Erythroblast (primary cell): Measurements from ENCODE around the gene UBE2D2.
A peak's percentile ranks its signal among the peaks of the same experiment; 100 is the strongest.

Experiments used
- DNase-seq, 2 experiments: peaks; one replicate each; lab custom pipeline; 2025; lab: John Stamatoyannopoulos, UW
- GATA1 ChIP-seq: IDR thresholded peaks from 2 replicates; pipeline ENCODE4 v1.6.1; 2011; ENCODE audit warnings: low read depth, mild to moderate bottlenecking, control low read depth, low read length, moderate library complexity
- POLR2A ChIP-seq: IDR thresholded peaks from 2 replicates; pipeline ENCODE4 v1.6.1; 2011; ENCODE audit warnings: mild to moderate bottlenecking, low read length

The UBE2D2 gene

DNA sequence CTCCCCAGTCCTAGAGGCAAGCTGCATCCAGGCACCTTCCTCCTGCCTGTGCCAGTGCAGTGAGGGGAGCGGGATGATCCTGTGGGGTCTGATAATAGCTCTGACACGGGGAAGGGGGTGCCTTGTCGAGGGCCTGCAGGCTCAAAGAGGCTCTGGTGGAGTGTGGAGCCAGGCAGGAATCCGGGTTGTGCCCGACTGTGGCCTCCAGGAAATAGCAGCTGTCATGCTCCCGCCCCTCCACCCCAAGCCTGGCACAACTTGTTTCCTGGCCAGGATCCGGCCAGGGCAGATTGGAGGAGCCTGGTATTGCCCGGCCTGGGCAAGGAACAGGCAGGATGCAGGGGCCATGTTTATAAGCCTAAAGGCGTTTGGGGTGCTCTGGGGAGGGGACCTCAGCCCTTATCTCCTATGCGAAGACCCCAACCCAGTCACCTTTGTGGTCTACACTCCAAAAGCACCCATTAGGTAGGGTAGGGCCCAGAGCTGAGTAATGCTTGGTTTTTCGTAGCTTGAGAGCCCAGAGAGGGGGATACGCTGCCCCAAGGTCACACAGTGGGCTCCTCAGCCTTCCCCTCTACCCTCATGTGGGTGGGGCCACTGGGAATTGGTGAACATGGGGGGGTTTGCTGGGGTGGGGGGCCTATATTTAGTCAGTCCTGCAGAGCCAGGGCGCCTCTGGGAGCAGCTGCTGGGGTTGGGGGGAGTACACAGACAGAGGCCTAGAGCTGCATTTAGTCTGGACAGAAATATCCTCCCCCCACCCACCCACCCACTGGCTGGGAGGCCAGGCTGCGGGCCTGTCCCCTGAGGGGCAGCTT lies 99.2 kb downstream of the UBE2D2 start:
- peak in 1 of 2 experiments; percentile 41 for DNase-seq
- TF ChIP-seq POLR2A, result no peak
- TF ChIP-seq GATA1, result no peak

DNA sequence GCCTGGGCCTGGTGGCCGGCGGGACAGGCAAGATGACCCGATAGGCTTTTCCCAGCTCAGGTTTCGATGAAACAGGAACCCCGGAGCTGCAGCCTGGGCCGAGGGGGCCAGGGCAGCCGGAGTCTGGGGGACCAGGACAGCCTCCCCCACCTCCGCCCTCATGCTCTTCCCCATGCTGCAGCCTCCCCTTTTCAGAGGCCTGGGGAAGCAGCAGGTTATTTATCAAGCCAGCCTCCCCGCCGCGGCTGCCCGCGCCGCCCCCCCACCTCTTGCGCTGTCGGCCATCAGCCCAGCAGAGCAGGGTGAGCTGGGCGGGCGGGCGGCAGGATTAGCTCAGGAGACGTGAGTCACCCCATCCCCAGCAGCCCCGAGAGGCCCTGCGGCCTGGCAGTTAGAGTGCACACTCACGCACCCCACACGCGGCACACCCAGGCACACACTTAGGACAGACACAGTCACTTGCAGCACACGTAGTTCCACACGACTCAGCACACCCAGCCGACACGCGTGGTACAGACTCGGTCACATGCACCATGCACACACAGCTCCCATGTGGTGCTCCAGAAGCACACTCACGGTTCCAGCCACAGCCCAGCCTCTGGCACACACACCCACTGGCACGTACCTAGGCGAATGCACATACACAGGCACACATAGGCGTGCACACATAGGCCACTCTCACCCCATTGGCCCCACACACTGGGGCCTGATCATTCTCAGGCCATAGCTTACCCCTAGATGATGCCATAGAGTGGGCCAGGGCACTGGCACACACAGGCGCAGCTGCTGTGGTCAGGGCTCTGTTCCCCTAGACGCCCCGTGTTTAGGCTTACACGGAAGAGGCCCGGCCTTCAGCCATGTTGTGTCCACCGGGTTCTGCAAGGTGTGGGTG lies 100.0 kb downstream of the UBE2D2 start:
- TF ChIP-seq POLR2A, result peak; percentile 58
- no peak for TF ChIP-seq GATA1
- DNase-seq, result peak; percentile 94 to 97

DNA sequence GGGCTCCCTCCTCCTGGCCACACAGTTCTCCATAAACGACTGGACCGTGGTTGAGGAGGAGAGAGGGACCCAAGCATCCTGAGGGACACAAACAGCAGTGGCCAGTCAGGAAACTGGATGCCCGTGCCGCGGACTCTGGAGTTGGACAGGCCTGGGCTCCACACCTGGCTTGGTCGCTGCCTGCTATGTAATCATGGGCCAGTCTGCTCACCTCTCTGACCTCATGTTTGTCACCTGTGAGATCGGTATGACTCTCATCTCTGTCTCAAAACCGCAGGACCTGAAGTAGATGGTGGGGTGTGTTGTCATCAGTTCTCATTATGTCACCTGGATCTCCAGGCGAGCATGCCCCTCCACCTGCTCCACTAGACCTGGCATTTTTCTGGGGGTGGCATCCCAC lies 101.5 kb downstream of the UBE2D2 start:
- TF ChIP-seq GATA1 (no peak), POLR2A (no peak)
- no peak for DNase-seq

DNA sequence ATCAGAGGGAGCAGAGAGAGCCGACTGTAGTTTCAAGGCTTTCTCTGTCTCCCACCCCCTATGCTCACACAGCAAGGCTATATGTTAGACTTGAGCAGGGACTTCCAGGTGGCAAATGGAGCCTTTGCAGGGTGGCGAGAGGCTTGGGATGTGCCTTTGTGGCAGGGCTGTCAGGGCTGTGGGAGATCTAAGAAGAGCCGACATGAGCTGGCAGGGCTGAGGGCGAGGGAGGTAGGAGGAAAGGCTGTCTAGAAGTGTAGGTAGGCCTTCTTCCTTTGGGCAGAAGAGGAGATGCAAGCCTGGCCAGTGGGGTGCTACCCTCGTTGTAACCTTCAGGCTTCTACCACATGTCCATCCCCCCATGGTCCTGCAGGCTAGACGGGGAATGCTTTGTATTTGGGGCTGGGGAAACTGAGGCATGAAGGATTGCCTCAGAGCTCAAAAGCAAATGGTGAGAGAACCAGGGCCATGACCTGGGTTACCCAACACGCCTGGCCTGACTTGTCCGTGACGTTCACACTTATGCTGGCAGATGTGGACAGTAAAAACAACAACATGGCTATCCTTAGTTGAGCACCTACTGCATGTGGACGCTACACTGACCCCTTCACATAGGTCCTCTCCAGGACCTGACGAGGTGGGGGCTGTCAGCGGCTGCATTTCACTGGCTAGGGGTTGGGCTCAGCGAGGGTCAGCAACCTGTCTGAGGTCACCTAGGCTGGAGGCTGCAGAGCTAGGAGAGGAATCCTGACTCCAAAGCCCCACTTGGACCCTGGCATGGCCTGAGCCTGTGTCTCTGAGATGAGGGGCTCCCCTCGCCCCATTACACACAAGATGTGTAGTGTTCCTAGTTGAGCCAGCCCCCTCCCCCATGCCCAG lies 102.3 kb downstream of the UBE2D2 start:
- TF ChIP-seq POLR2A, result no peak
- TF ChIP-seq GATA1, result no peak
- no peak for DNase-seq

DNA sequence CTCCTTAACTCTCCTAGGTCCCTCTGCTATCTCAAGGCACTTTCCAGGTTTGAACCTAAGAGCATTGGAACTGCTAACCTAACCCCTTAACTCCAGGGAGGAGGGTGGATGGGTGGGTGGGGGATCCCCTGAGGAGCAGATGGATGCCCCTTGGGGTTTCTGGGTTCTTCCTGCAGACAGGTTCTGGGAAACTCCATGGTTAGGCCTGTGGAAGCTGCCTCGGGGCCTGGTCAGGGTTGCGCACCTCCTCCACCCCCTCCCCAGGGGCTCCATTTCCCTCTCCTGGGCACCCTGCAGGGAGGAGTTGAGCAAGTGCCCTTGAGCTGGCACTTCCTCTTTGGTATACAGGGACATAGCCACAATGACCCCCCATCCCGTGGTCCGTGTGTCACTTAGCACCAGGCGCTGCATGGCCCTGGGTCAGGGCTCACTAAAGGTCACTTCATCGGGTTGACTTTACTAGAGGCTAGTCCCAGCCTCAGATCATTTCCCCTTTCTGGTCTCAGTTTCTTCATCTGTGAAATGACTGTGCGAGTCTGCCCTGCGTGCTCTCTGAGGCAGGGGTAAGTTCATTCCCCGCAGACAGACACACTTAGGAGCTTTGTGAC lies 103.1 kb downstream of the UBE2D2 start:
- TF ChIP-seq POLR2A, result no peak
- no peak for TF ChIP-seq GATA1
- DNase-seq, result no peak

DNA sequence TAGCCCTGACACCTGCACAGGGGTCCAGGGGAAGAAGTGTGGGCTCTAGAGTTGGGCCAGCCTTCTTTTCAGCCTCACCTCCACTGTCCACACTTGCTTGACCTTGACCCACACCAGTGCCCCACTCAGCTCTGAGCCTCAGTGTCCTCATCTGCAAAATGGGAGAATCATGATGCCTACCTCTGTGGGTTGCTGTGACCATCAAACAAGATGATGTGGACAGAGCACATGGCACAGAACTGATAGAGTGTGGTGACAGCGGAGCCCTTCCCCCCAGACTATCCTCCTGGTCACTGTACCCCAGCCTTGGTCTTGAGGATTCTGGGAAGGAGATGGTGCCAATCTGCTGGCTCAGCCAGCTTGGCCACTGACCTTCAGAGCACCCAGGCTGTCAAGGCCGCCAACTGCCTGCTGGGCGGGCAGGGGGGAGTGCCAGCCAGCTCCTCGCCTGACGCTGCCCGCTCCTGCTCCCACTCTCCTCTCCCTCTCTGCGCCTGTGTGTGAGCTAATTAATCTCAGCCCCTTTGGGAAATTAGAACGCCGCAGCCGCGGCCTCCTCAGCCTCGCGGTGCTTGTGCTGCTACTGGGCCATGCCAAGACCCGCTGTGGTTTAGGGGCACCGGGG lies 103.7 kb downstream of the UBE2D2 start:
- DNase-seq, result no peak
- no peak for TF ChIP-seq GATA1
- TF ChIP-seq POLR2A, result no peak

DNA sequence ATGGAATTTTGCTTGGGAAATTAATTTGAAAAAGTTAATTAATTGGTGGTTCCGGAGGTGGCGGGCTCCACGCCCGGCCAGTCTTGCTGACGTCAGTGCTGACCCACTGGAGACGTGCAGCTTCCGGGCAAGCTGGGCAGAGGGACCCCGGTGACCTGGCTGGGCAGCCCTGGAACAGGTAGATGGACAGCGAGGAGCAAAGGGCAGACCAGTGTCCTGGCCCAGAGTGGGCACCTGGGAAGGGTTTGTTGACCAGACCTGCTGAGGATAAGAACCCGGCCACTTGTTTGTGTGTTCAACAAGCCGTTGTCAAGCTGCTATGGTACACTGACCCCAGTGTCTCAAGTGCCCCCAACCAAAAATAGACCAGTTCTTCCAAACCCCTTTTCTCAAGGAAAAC lies 104.5 kb downstream of the UBE2D2 start:
- DNase-seq, result no peak

DNA sequence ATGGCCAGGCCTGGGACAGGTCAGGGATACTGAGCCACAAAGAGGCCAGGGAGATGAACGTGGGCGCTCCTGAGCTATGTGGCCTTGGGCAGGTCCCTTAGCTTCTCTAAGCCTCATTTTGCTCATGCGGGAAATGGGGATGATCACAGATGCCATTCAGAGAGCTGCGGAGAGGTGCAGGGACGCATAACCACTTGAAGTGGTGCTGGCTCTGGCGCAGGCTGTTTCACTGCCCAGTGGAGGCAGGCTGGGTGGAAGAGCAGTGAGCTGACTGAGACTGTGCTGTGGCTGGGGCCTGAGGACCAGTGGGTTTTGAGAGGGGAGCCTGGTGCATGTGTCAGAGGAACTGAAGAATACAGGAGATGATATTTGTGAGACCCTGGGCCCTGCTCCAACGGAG lies 105.4 kb downstream of the UBE2D2 start:
- TF ChIP-seq POLR2A (no peak), GATA1 (no peak)
- no peak for DNase-seq

More for the DNA sequence above, 104.5 kb downstream of the UBE2D2 start:
- TF ChIP-seq POLR2A, result no peak
- no peak for TF ChIP-seq GATA1

DNA sequence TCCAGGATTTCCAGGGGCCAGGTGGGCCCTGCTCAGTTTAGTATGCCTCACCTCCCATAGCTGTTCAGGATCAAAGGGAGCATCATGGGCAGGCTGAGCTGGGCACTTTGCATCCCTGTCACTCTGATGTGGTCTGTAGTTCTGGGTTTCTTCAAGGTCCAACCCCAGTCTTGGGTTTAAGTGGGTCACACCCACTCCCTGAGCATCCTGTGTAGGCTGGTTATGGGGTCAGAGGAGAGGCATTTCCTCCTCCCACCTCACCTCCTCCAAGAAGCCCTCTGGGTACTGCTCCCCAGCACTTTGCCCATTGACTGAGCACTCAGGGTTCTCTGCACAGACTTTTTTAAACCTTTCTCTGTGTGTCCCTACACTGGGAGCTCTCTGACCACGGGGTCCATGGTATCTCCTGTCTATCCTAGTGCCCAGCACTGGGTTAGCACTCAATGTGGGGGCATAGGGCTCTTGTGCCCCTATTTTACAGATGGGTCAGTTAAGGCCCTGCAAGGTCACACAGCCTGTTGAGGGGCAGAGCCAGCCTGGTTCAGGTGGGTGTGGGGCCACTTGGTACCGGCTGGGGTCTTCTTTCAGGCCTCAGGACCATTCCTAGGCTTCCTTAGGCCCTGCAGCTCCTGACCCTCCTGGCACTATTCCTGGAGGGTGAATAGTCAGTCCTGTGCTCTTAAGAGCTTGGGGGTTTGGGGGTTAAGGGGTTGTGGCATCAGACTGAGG lies 106.0 kb downstream of the UBE2D2 start:
- peak in 1 of 2 experiments; percentile 30 for DNase-seq
- no peak for TF ChIP-seq POLR2A
- no peak for TF ChIP-seq GATA1

DNA sequence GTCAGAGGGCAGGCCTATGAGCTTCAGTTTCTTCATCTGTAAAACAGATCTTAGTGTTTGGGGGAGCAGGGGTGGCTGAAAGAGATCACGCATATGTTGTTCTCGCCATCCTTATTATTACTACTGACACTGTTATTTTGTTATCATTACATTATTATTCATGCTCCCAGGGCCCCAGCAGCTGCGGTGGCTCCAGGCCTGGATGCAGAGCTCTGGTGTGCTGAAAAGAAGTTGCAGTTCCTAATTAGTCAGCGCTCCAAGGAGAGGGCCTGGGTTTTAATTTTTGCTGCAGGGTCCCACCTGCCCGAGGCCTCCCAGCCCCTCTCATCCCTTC lies 106.6 kb downstream of the UBE2D2 start:
- DNase-seq, result peak; percentile 59 to 66
- no peak for TF ChIP-seq POLR2A

DNA sequence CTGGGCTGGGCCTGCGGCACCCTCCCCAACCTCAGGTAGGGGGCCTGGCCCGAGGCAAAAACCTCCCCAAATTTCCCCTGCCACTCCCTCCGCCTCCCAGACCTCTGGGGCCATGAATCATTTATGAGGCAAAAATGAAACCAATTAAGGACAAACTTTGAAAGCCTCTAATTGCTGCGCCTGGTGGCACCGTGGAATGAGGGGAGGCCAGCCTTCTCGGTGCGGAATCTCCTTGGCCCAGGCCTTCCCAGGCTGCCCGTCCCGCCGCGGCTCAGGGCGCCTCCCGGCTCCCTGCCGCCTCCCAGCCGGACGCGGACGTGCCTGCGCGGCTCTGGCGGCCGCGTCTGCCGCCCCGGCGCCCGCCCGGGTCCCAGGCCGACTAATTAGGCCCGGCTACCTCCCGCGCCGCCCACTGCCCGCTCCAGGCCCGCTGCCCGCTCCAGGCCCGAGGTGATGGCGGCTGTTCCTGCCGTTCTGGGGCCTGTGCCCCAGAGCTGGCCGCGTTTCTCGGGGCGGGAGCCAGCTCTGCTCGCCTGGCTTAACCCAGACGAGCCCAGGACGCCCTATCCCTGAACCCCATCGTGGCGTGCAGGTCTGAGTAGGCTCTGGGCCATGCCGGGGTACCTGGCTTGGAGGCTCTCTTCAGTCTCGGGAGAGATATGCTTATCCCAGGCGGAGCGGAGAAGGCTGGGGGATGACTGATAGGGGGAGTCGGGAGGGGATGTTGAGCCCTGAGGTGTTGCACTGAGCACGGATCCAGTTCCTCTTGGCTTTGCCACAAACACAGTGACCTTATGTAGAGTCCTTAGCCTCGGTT lies 107.1 kb downstream of the UBE2D2 start:
- TF ChIP-seq GATA1, result no peak
- TF ChIP-seq POLR2A, result peak; percentile 55
- DNase-seq, result peak; percentile 78 to 80
